SK-N-SH (cell line): Measurements from ENCODE around the gene NDST4.

ENCODE experiments used
- CTCF ChIP-seq: fragments of 200-600 bp; sonication (generic); IDR thresholded peaks from 2 replicates; pipeline ENCODE4 v1.6.1; 2017; ENCODE audit warnings: antibody characterized with exemption, mild to moderate bottlenecking, moderate library complexity
- EP300 ChIP-seq, 2 experiments: IDR thresholded peaks; 2 replicates each; pipeline versions ENCODE4 v1.4.0 to v1.6.1; 2012; ENCODE audit warnings: borderline replicate concordance in 1 of 2, low read depth in 1 of 2, low read length in 1 of 2
- GABPA ChIP-seq: IDR thresholded peaks from 2 replicates; pipeline ENCODE4 v1.4.0; 2012; ENCODE audit warnings: low read depth, mild to moderate bottlenecking
- POLR2AphosphoS5 ChIP-seq: IDR thresholded peaks from 2 replicates; pipeline ENCODE4 v1.6.1; 2012; ENCODE audit warnings: low read depth, low read length
- RAD21 ChIP-seq: IDR thresholded peaks from 2 replicates; pipeline ENCODE4 v1.6.1; 2012; ENCODE audit warnings: mild to moderate bottlenecking, low read length
- RXRA ChIP-seq: IDR thresholded peaks from 2 replicates; pipeline ENCODE4 v1.4.0; 2012; ENCODE audit warnings: low read depth, mild to moderate bottlenecking, borderline replicate concordance
- TEAD4 ChIP-seq: IDR thresholded peaks from 2 replicates; pipeline ENCODE4 v1.4.0; 2012; ENCODE audit warnings: mild to moderate bottlenecking, borderline replicate concordance; ENCODE audit not compliant: insufficient read depth
- TF ChIP-seq, protein P1 (sequence below): IDR thresholded peaks from 2 replicates; pipeline ENCODE4 v1.6.1; 2012; ENCODE audit warnings: mild to moderate bottlenecking, low read depth, low read length, moderate library complexity

DNA sequence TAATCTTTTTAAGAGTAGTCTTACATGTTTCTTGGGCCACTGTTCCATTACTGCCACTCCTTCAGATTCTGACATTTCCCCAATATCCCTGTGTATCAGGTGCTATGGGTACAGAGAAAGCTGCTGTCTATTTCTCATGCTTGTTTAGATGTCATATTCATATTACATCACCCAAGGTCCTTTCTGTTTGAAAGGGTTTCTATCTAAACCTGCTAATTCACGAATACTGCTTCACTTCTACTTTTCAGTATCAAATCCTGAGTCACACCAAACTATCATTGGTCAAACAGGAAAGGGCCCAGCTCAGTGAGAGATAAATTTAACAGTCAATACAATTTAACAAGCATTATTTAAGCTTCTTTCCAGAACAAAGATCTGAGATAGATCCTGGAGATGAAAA lies 273.4 kb downstream of the NDST4 start:
- no peak for TF ChIP-seq POLR2AphosphoS5
- TF ChIP-seq, protein P1, sequence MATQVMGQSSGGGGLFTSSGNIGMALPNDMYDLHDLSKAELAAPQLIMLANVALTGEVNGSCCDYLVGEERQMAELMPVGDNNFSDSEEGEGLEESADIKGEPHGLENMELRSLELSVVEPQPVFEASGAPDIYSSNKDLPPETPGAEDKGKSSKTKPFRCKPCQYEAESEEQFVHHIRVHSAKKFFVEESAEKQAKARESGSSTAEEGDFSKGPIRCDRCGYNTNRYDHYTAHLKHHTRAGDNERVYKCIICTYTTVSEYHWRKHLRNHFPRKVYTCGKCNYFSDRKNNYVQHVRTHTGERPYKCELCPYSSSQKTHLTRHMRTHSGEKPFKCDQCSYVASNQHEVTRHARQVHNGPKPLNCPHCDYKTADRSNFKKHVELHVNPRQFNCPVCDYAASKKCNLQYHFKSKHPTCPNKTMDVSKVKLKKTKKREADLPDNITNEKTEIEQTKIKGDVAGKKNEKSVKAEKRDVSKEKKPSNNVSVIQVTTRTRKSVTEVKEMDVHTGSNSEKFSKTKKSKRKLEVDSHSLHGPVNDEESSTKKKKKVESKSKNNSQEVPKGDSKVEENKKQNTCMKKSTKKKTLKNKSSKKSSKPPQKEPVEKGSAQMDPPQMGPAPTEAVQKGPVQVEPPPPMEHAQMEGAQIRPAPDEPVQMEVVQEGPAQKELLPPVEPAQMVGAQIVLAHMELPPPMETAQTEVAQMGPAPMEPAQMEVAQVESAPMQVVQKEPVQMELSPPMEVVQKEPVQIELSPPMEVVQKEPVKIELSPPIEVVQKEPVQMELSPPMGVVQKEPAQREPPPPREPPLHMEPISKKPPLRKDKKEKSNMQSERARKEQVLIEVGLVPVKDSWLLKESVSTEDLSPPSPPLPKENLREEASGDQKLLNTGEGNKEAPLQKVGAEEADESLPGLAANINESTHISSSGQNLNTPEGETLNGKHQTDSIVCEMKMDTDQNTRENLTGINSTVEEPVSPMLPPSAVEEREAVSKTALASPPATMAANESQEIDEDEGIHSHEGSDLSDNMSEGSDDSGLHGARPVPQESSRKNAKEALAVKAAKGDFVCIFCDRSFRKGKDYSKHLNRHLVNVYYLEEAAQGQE = no peak
- TF ChIP-seq TEAD4 = no peak
- no peak for TF ChIP-seq RAD21
- TF ChIP-seq CTCF = no peak
- no peak for TF ChIP-seq GABPA
- TF ChIP-seq RXRA = no peak
- TF ChIP-seq EP300 (IDR thresholded peaks at IDR 0.05; ENCODE audit: borderline replicate concordance in 1 of 2, low read depth in 1 of 2, low read length in 1 of 2) = no peak
